MCF 10A (cell line): ENCODE results near the gene FAM83B. TPM values are rescaled to one million over a fixed set of nuclear protein-coding genes. Genes with fewer than 3 reads are reported as not detected.

Source experiments
- BruUV-seq: library from RNA; stranded (reverse); fragments of 400-500 nt; replicated peaks from 2 replicates; lab custom pipeline; 2021; lab: Mats Ljungman, UMichigan
- CTCF ChIA-PET: fragments of 300-600 bp; sonication (Branson Sonifier 250); formaldehyde crosslinking; extraction: SDS; loops from one replicate; lab custom pipeline; 2021; ENCODE audit warnings: antibody characterized with exemption, inconsistent platforms; lab: Yijun Ruan, JAX
- POLR2A ChIA-PET: fragments of 300-600, 350-650 bp; sonication (Branson Sonifier 250); formaldehyde crosslinking; extraction: SDS; loops from one replicate; lab custom pipeline; 2020; ENCODE audit warnings: antibody characterized with exemption, inconsistent platforms; lab: Yijun Ruan, JAX
- DNase-seq: peaks from one replicate; pipeline ENCODE4 v3.0.0-alpha.2; 2018; ENCODE audit not compliant: unreplicated experiment
- H3K27ac Mint-ChIP-seq: one replicate; pipeline ENCODE4 v1.8.0; 2022; ENCODE audit warnings: mild to moderate bottlenecking, low read depth, mixed read lengths; ENCODE audit not compliant: unreplicated experiment
- H3K27me3 Mint-ChIP-seq: one replicate; pipeline ENCODE4 v1.8.0; 2022; ENCODE audit warnings: mixed read lengths; ENCODE audit not compliant: insufficient read depth, unreplicated experiment
- H3K36me3 Mint-ChIP-seq: one replicate; pipeline ENCODE4 v1.8.0; 2022; ENCODE audit warnings: mild to moderate bottlenecking, moderate library complexity, mixed read lengths; ENCODE audit not compliant: insufficient read depth, unreplicated experiment
- H3K4me1 Mint-ChIP-seq: one replicate; pipeline ENCODE4 v1.8.0; 2022; ENCODE audit warnings: mixed read lengths; ENCODE audit not compliant: insufficient read depth, unreplicated experiment
- H3K4me3 Mint-ChIP-seq: one replicate; pipeline ENCODE4 v1.8.0; 2022; ENCODE audit warnings: mild to moderate bottlenecking, moderate library complexity, mixed read lengths; ENCODE audit not compliant: unreplicated experiment
- H3K9me3 Mint-ChIP-seq: one replicate; pipeline ENCODE4 v1.8.0; 2022; ENCODE audit warnings: mixed read lengths; ENCODE audit not compliant: unreplicated experiment
- CTCF ChIP-seq: fragments of 200-600 bp; IDR thresholded peaks from one replicate; pipeline ENCODE4 v1.8.0; 2022; ENCODE audit warnings: antibody characterized with exemption, mild to moderate bottlenecking; ENCODE audit not compliant: unreplicated experiment
- intact Hi-C: fragments of 100-400 bp; cut with micrococcal nuclease; formaldehyde crosslinking; loops from 2 replicates; pipeline ENCODE4 v1.14.1; 2022
- total RNA-seq: library from RNA; stranded (reverse); gene quantifications from 2 replicates; pipeline ENCODE4 v1.2.3, GENCODE V29; 2022

Gene FAM83B
- total RNA-seq, 1 experiment from 2014 or later = 25.4 TPM

- TF ChIP-seq CTCF = no peak
- Mint-ChIP-seq H3K36me3 (peaks cover 4% of the 10 kb centered on the region), H3K27me3 (no peaks in the 10 kb centered on the region), H3K4me3 (no peak overlapping the region), H3K9me3 (no peaks in the 10 kb centered on the region), H3K4me1 (peaks cover 10% of the 10 kb centered on the region), H3K27ac (no peak overlapping the region)
- ChIA-PET POLR2A (interaction anchor here (1.2 kb wide), 1 partner anchor 16 kb away, joined by 3 read pairs; no protein-coding TSS in a partner anchor), CTCF (no interaction called here)
- BruUV-seq = no TSS peak
- no peak for DNase-seq
- intact Hi-C loops = no loop called here
Measured at GRCh38 chr6:54896302-54896701, 49.7 kb downstream of the FAM83B start.

GRCh38 chr6:54897462-54898189 is 51.1 kb downstream of the FAM83B start:
- intact Hi-C loops = no loop called here
- ChIA-PET CTCF (no interaction called here), POLR2A (interaction anchor here (0.7 to 1.5 kb wide), 4 partner anchors 9 to 35 kb away, joined by 3 to 4 read pairs (median 3); no protein-coding TSS in a partner anchor)
- Mint-ChIP-seq H3K9me3 (no peaks in the 10 kb centered on the region), H3K27me3 (no peaks in the 10 kb centered on the region), H3K27ac (no peak overlapping the region), H3K36me3 (peaks cover 8% of the 10 kb centered on the region), H3K4me3 (no peak overlapping the region), H3K4me1 (no peaks in the 10 kb centered on the region)
- TF ChIP-seq CTCF = no peak
- BruUV-seq = no TSS peak
- no peak for DNase-seq

GRCh38 chr6:54898767-54899166 is 52.2 kb downstream of the FAM83B start:
- peaks cover 4% of the 10 kb centered on the region for H3K4me1 Mint-ChIP-seq
- no peaks in the 10 kb centered on the region for H3K27me3 Mint-ChIP-seq
- ChIA-PET CTCF (interaction anchor here (0.6 kb wide), 1 partner anchor 15 kb away, joined by 3 read pairs; no protein-coding TSS in a partner anchor), POLR2A (interaction anchor here (0.5 to 1.5 kb wide), 3 partner anchors 10 to 28 kb away, joined by 3 to 4 read pairs (median 3); no protein-coding TSS in a partner anchor)
- H3K27ac Mint-ChIP-seq = no peak overlapping the region
- no peak for DNase-seq
- H3K9me3 Mint-ChIP-seq = no peaks in the 10 kb centered on the region
- intact Hi-C loops = no loop called here
- H3K36me3 Mint-ChIP-seq = peaks cover 11% of the 10 kb centered on the region
- no peak for TF ChIP-seq CTCF
- H3K4me3 Mint-ChIP-seq = no peak overlapping the region
- BruUV-seq = no TSS peak

GRCh38 chr6:54899442-54899841 is 52.9 kb downstream of the FAM83B start:
- Mint-ChIP-seq H3K27ac (no peak overlapping the region), H3K27me3 (no peaks in the 10 kb centered on the region), H3K4me1 (peaks cover 10% of the 10 kb centered on the region), H3K9me3 (peaks cover 2% of the 10 kb centered on the region), H3K4me3 (no peak overlapping the region), H3K36me3 (peaks cover 11% of the 10 kb centered on the region)
- intact Hi-C loops = no loop called here
- BruUV-seq = no TSS peak
- POLR2A ChIA-PET = interaction anchor here (0.7 to 1.2 kb wide), 4 partner anchors 12 to 28 kb away, joined by 3 read pairs; no protein-coding TSS in a partner anchor
- CTCF ChIA-PET = no interaction called here
- no peak for DNase-seq
- no peak for TF ChIP-seq CTCF
